IMR-90 (cell line): ENCODE measurements around the gene ST7. TPM values are rescaled to one million over a fixed set of nuclear protein-coding genes. Genes with fewer than 3 reads are reported as not detected.

Experiments
- ATAC-seq: fragments of 200-7000 bp; cut with Tn5 transposase; 2 replicates; pipeline ENCODE4 v1.9.1; 2020; ENCODE audit warnings: low read depth, mild to moderate bottlenecking, moderate library complexity
- BruUV-seq: library from RNA; stranded (reverse); fragments of 400-500 nt; replicated peaks from 2 replicates; lab custom pipeline; 2021; lab: Mats Ljungman, UMichigan
- CTCF ChIA-PET: fragments of 300-600 bp; formaldehyde crosslinking; extraction: SDS; loops from one replicate; lab custom pipeline; 2021; ENCODE audit warnings: antibody characterized with exemption; lab: Yijun Ruan, JAX
- POLR2A ChIA-PET: fragments of 300-600 bp; sonication (Branson Sonifier 250); formaldehyde crosslinking; loops from one replicate; lab custom pipeline; 2022; ENCODE audit warnings: antibody characterized with exemption; ENCODE audit not compliant: unreplicated experiment; lab: Charles Lee
- DNase-seq: peaks from one replicate; pipeline ENCODE4 v3.0.0; 2013
- H2AFZ ChIP-seq: replicated peaks from 2 replicates; pipeline ENCODE3; 2013; ENCODE audit warnings: low read length, mild to moderate bottlenecking; ENCODE audit not compliant: poor library complexity
- H2AK5ac ChIP-seq: 2 replicates; pipeline ENCODE4 v1.6.1; 2013; ENCODE audit warnings: low read depth, low read length, inconsistent platforms
- H2AK9ac ChIP-seq: replicated peaks from 2 replicates; pipeline ENCODE3; 2013; ENCODE audit warnings: mild to moderate bottlenecking, low read depth, low read length, moderate library complexity; ENCODE audit not compliant: poor library complexity
- H2BK120ac ChIP-seq: 2 replicates; pipeline ENCODE4 v1.6.1; 2013; ENCODE audit warnings: low read depth, low read length, inconsistent platforms
- H2BK15ac ChIP-seq: 3 replicates; pipeline ENCODE4 v1.6.1; 2013; ENCODE audit warnings: low read depth, low read length, inconsistent platforms
- H2BK20ac ChIP-seq: 2 replicates; pipeline ENCODE4 v1.6.1; 2013; ENCODE audit warnings: low read depth, mild to moderate bottlenecking, inconsistent platforms, low read length, moderate library complexity
- H2BK5ac ChIP-seq: 2 replicates; pipeline ENCODE4 v1.6.1; 2013; ENCODE audit warnings: mild to moderate bottlenecking, low read depth, low read length, inconsistent platforms; ENCODE audit not compliant: poor library complexity, severe bottlenecking
- H3K14ac ChIP-seq: replicated peaks from 2 replicates; pipeline ENCODE4 v1.6.1; 2013; ENCODE audit warnings: low read depth, low read length, inconsistent platforms
- H3K18ac ChIP-seq: 2 replicates; pipeline ENCODE4 v1.6.1; 2013; ENCODE audit warnings: low read depth, low read length, control low read depth
- H3K23ac ChIP-seq: 2 replicates; pipeline ENCODE4 v1.6.1; 2013; ENCODE audit warnings: low read depth, low read length, inconsistent platforms
- H3K27ac ChIP-seq: 2 replicates; pipeline ENCODE4 v1.5.1; 2013; ENCODE audit warnings: mild to moderate bottlenecking, control low read depth, low read length; ENCODE audit not compliant: insufficient read depth
- H3K27me3 ChIP-seq: 2 replicates; pipeline ENCODE4 v1.6.1; 2013; ENCODE audit warnings: low read length; ENCODE audit not compliant: control insufficient read depth, insufficient read depth
- H3K36me3 ChIP-seq: 2 replicates; pipeline ENCODE4 v1.6.1; 2013; ENCODE audit warnings: low read length, mixed read lengths; ENCODE audit not compliant: control insufficient read depth, insufficient read depth
- H3K4ac ChIP-seq: 2 replicates; pipeline ENCODE4 v1.6.1; 2013; ENCODE audit warnings: low read depth, low read length, inconsistent platforms
- H3K4me1 ChIP-seq: 2 replicates; pipeline ENCODE4 v1.6.1; 2013; ENCODE audit warnings: low read length, mixed read lengths; ENCODE audit not compliant: control insufficient read depth, insufficient read depth
- H3K4me2 ChIP-seq: 2 replicates; pipeline ENCODE4 v1.6.1; 2013; ENCODE audit warnings: low read depth, mild to moderate bottlenecking, control low read depth, low read length, moderate library complexity
- H3K4me3 ChIP-seq: 2 replicates; pipeline ENCODE4 v1.5.1; 2013; ENCODE audit warnings: low read depth, mild to moderate bottlenecking, control low read depth, low read length, moderate library complexity; ENCODE audit not compliant: insufficient read depth
- H3K56ac ChIP-seq: 2 replicates; pipeline ENCODE4 v1.6.1; 2013; ENCODE audit warnings: low read length, inconsistent platforms; ENCODE audit not compliant: insufficient read depth; ENCODE audit errors: extremely low read depth
- H3K79me1 ChIP-seq, 2 experiments: 2 replicates each; pipeline ENCODE4 v1.6.1; 2013; ENCODE audit warnings: low read length in 2 of 2, inconsistent platforms in 1 of 2, low read depth in 1 of 2
- H3K9ac ChIP-seq: 2 replicates; pipeline ENCODE4 v1.6.1; 2013; ENCODE audit warnings: low read depth, low read length, control low read depth
- H3K9me1 ChIP-seq: 2 replicates; pipeline ENCODE4 v1.6.1; 2013; ENCODE audit warnings: low read length, inconsistent platforms; ENCODE audit not compliant: insufficient read depth
- H3K9me3 ChIP-seq: 2 replicates; pipeline ENCODE4 v1.6.1; 2013; ENCODE audit warnings: low read length; ENCODE audit not compliant: control insufficient read depth, insufficient read depth
- H4K20me1 ChIP-seq: 2 replicates; pipeline ENCODE4 v1.6.1; 2013; ENCODE audit warnings: low read length, inconsistent platforms; ENCODE audit not compliant: insufficient read depth
- H4K5ac ChIP-seq: 2 replicates; pipeline ENCODE4 v1.6.1; 2013; ENCODE audit warnings: mild to moderate bottlenecking, low read depth, low read length, control low read depth
- H4K8ac ChIP-seq, 2 experiments: 2 replicates each; pipeline ENCODE4 v1.6.1; 2013; ENCODE audit warnings: low read depth in 2 of 2, low read length in 2 of 2, control low read depth in 1 of 2, inconsistent platforms in 1 of 2
- H4K91ac ChIP-seq: 2 replicates; pipeline ENCODE4 v1.6.1; 2013; ENCODE audit warnings: low read depth, low read length, inconsistent platforms; ENCODE audit not compliant: insufficient read depth
- MAZ ChIP-seq: IDR thresholded peaks from 2 replicates; pipeline ENCODE4 v1.6.1; 2012; ENCODE audit warnings: low read depth, mild to moderate bottlenecking, low read length, improper control_type of control experiment, moderate library complexity, borderline replicate concordance
- USF2 ChIP-seq: fragments of 150-350 bp; IDR thresholded peaks from 2 replicates; pipeline ENCODE4 v1.6.1; 2017; ENCODE audit warnings: mild to moderate bottlenecking, antibody characterized with exemption, low read length, low read depth
- WGBS, 2 experiments: methylation state at CpG; one replicate each; pipeline versions ENCODE4 v1.1.5 to v1.1.7; 2013; ENCODE audit warnings: missing lambda C conversion rate in 2 of 2; ENCODE audit not compliant: insufficient read length in 1 of 2; ENCODE audit errors: extremely low coverage in 2 of 2; 5-methylcytosine and 5-hydroxymethylcytosine counted together
- dilution Hi-C: fragments of 300-500 bp; cut with HindIII; formaldehyde crosslinking; loops from one replicate; pipeline ENCODE4 v1.14.3; 2018; ENCODE audit warnings: low sequenced_read_pairs; ENCODE audit not compliant: unreplicated experiment
- in situ Hi-C: fragments of 300-500 bp; cut with MboI; formaldehyde crosslinking; loops from 3 replicates; pipeline ENCODE4 v1.14.3; 2019; ENCODE audit warnings: low sequenced_read_pairs, inconsistent platforms, mixed read lengths
- intact Hi-C: fragments of 100-400 bp; cut with micrococcal nuclease; formaldehyde crosslinking; loops from 2 replicates; pipeline ENCODE4 v1.10.0; 2022
- polyA plus RNA-seq, 3 experiments: library from polyadenylated mRNA; depleted of rRNA; stranded (reverse); fragments of >200 nt; gene quantifications; 2 replicates each; pipeline ENCODE4 v1.2.3, GENCODE V29; 2012; ENCODE audit warnings: low replicate concordance in 1 of 3
- total RNA-seq: library from RNA; depleted of rRNA; stranded (reverse); fragments of >200 nt; gene quantifications from 2 replicates; pipeline ENCODE4 v1.2.3, GENCODE V29; 2012

Gene ST7
- total and polyA plus RNA-seq, 2 of the 4 experiments (the other 2 are of a cell fraction) = 18.6 to 26.0 TPM

- Histone ChIP-seq H3K9me3 (no peaks in the 10 kb centered on the region), H4K5ac (peak overlapping the region; percentile 22; the same call in 1 of the 2 replicates), H3K4me2 (no peak overlapping the region), H4K20me1 (no peaks in the 10 kb centered on the region), H3K79me1 (no peaks in the 10 kb centered on the region), H3K4me3 (no peak overlapping the region), H4K91ac (no peak overlapping the region), H3K4ac (no peak overlapping the region), H3K9me1 (peaks cover 16% of the 10 kb centered on the region), H3K27ac (no peak overlapping the region), H2BK20ac (0 out of 2 replicates have a peak overlapping the region, but pooled peaks have one; percentile 28), H2AFZ (no peak overlapping the region), H2BK5ac (no peak overlapping the region), H3K9ac (no peak overlapping the region), H3K56ac (no peak overlapping the region), H3K23ac (no peak overlapping the region), H3K14ac (no peak overlapping the region), H3K27me3 (no peaks in the 10 kb centered on the region), H3K36me3 (no peaks in the 10 kb centered on the region), H2BK120ac (no peak overlapping the region), H4K8ac (no peak overlapping the region), H2AK5ac (no peak overlapping the region), H2AK9ac (no peak overlapping the region), H2BK15ac (peak overlapping the region; percentile 7; the same call in 1 of the 3 replicates), H3K18ac (no peak overlapping the region; the same call in 1 of the 2 replicates), H3K4me1 (peaks cover 12% of the 10 kb centered on the region)
- dilution Hi-C loops (no loop called here), intact Hi-C loops (no loop called here), in situ Hi-C loops (no loop called here)
- BruUV-seq = no TSS peak
- ChIA-PET POLR2A (no interaction called here), CTCF (no interaction called here)
- ATAC-seq = no peak
- DNase-seq = no peak
- WGBS, 2 experiments = 100% methylated on average over 2 of the region's 10 CpGs; no CpG with 5 or more reads in 1 of the 2 experiments
- TF ChIP-seq MAZ = no peak
- TF ChIP-seq USF2 = no peak
Measured at GRCh38 chr7:117278040-117278439, 324.7 kb downstream of the ST7 start.
